Activated CD4-positive, alpha-beta memory T cell treated with anti-CD3 and anti-CD28 coated beads, Interleukin-2, amount 10 ng/mL, durations not matched to agents 7 days and 5 days (primary cell): Measurements from ENCODE around the gene TEAD4. TPM values are rescaled to one million over a fixed set of nuclear protein-coding genes. Genes with fewer than 3 reads are reported as not detected.

Source experiments
- CTCF ChIA-PET: fragments of 350-600 bp; sonication (Branson Sonifier 250); formaldehyde crosslinking; loops from one replicate; lab custom pipeline; 2021; ENCODE audit warnings: antibody characterized with exemption, inconsistent platforms; lab: Charles Lee
- POLR2A ChIA-PET: fragments of 350-600 bp; sonication (Branson Sonifier 250); formaldehyde crosslinking; loops from one replicate; lab custom pipeline; 2021; ENCODE audit warnings: antibody characterized with exemption; lab: Charles Lee
- DNase-seq: peaks from one replicate; pipeline ENCODE4 v3.0.0-alpha.2; 2020
- H3K27ac Mint-ChIP-seq: one replicate; pipeline ENCODE4 v1.8.0; 2021; ENCODE audit warnings: mild to moderate bottlenecking, mixed read lengths
- H3K27me3 Mint-ChIP-seq: one replicate; pipeline ENCODE4 v1.8.0; 2021; ENCODE audit warnings: mixed read lengths
- H3K36me3 Mint-ChIP-seq: one replicate; pipeline ENCODE4 v1.8.0; 2021; ENCODE audit warnings: low read depth, mixed read lengths
- H3K4me1 Mint-ChIP-seq: one replicate; pipeline ENCODE4 v1.8.0; 2021; ENCODE audit warnings: mixed read lengths
- H3K4me3 Mint-ChIP-seq: one replicate; pipeline ENCODE4 v1.8.0; 2021; ENCODE audit warnings: mild to moderate bottlenecking, mixed read lengths
- H3K9me3 Mint-ChIP-seq: one replicate; pipeline ENCODE4 v1.8.0; 2021; ENCODE audit warnings: mixed read lengths
- total RNA-seq, 2 experiments: library from RNA; stranded (reverse); gene quantifications; one replicate each; pipeline ENCODE4 v1.2.3, GENCODE V29; 2021

The TEAD4 gene
- total RNA-seq, 2 experiments from 2014 or later, result 0.68 to 0.83 TPM

- Mint-ChIP-seq H3K27ac (no peak overlapping the region), H3K4me3 (no peak overlapping the region), H3K9me3 (no peaks in the 10 kb centered on the region), H3K4me1 (peaks cover 15% of the 10 kb centered on the region), H3K27me3 (peaks cover 34% of the 10 kb centered on the region), H3K36me3 (no peaks in the 10 kb centered on the region)
- POLR2A ChIA-PET, result no interaction called here
- no peak for DNase-seq
- CTCF ChIA-PET, result no interaction called here
Measured at GRCh38 chr12:2963760-2964292, 4.6 kb downstream of the TEAD4 start.

- H3K27me3 Mint-ChIP-seq, result peaks cover 13% of the 10 kb centered on the region
- DNase-seq, result no peak
- no peak overlapping the region for H3K27ac Mint-ChIP-seq
- ChIA-PET CTCF (interaction anchor here (1.2 kb wide), 1 partner anchor 51 kb away, joined by 3 read pairs; no protein-coding TSS in a partner anchor), POLR2A (no interaction called here)
- H3K36me3 Mint-ChIP-seq, result no peaks in the 10 kb centered on the region
- no peak overlapping the region for H3K4me3 Mint-ChIP-seq
- no peaks in the 10 kb centered on the region for H3K9me3 Mint-ChIP-seq
- no peaks in the 10 kb centered on the region for H3K4me1 Mint-ChIP-seq
Measured at GRCh38 chr12:2967651-2968050, 8.5 kb downstream of the TEAD4 start.

- POLR2A ChIA-PET, result no interaction called here
- no peaks in the 10 kb centered on the region for H3K4me1 Mint-ChIP-seq
Measured at GRCh38 chr12:2970744-2971143, 11.5 kb downstream of the TEAD4 start.

GRCh38 chr12:2973566-2973965 lies 14.4 kb downstream of the TEAD4 start:
- H3K9me3 Mint-ChIP-seq, result no peaks in the 10 kb centered on the region

More at GRCh38 chr12:2970744-2971143, 11.5 kb downstream of the TEAD4 start:
- no peak for DNase-seq
- Mint-ChIP-seq H3K27me3 (peaks cover 4% of the 10 kb centered on the region), H3K4me3 (no peak overlapping the region), H3K27ac (no peak overlapping the region), H3K36me3 (no peaks in the 10 kb centered on the region), H3K9me3 (no peaks in the 10 kb centered on the region)
- CTCF ChIA-PET, result interaction anchor here (0.5 kb wide), 1 partner anchor 38 kb away, joined by 3 read pairs; no protein-coding TSS in a partner anchor

GRCh38 chr12:2974560-2974971 lies 15.4 kb downstream of the TEAD4 start:
- Mint-ChIP-seq H3K9me3 (no peaks in the 10 kb centered on the region), H3K27ac (no peak overlapping the region), H3K27me3 (no peaks in the 10 kb centered on the region), H3K36me3 (no peaks in the 10 kb centered on the region), H3K4me3 (no peak overlapping the region), H3K4me1 (no peaks in the 10 kb centered on the region)
- no peak for DNase-seq
- ChIA-PET CTCF (no interaction called here), POLR2A (no interaction called here)

More at GRCh38 chr12:2973566-2973965, 14.4 kb downstream of the TEAD4 start:
- no peak for DNase-seq
- CTCF ChIA-PET, result no interaction called here
- H3K27me3 Mint-ChIP-seq, result no peaks in the 10 kb centered on the region
- no peak overlapping the region for H3K27ac Mint-ChIP-seq
- H3K4me1 Mint-ChIP-seq, result no peaks in the 10 kb centered on the region
- no peak overlapping the region for H3K4me3 Mint-ChIP-seq
- POLR2A ChIA-PET, result no interaction called here
- H3K36me3 Mint-ChIP-seq, result no peaks in the 10 kb centered on the region

GRCh38 chr12:2976581-2976996 lies 17.4 kb downstream of the TEAD4 start:
- Mint-ChIP-seq H3K9me3 (no peaks in the 10 kb centered on the region), H3K36me3 (no peaks in the 10 kb centered on the region), H3K27me3 (no peaks in the 10 kb centered on the region), H3K4me1 (no peaks in the 10 kb centered on the region), H3K4me3 (no peak overlapping the region), H3K27ac (no peak overlapping the region)
- ChIA-PET POLR2A (no interaction called here), CTCF (no interaction called here)
- DNase-seq, result no peak

- no peak for DNase-seq
- Mint-ChIP-seq H3K36me3 (no peaks in the 10 kb centered on the region), H3K4me1 (no peaks in the 10 kb centered on the region), H3K27me3 (no peaks in the 10 kb centered on the region), H3K27ac (no peak overlapping the region), H3K4me3 (no peak overlapping the region), H3K9me3 (no peaks in the 10 kb centered on the region)
- ChIA-PET POLR2A (no interaction called here), CTCF (no interaction called here)
Measured at GRCh38 chr12:2977776-2978175, 18.6 kb downstream of the TEAD4 start.

- Mint-ChIP-seq H3K4me3 (no peak overlapping the region), H3K4me1 (no peaks in the 10 kb centered on the region), H3K36me3 (no peaks in the 10 kb centered on the region), H3K9me3 (no peaks in the 10 kb centered on the region), H3K27me3 (no peaks in the 10 kb centered on the region), H3K27ac (no peak overlapping the region)
- no peak for DNase-seq
- ChIA-PET POLR2A (no interaction called here), CTCF (no interaction called here)
Measured at GRCh38 chr12:2979806-2980205, 20.6 kb downstream of the TEAD4 start.

GRCh38 chr12:2980630-2981029 lies 21.4 kb downstream of the TEAD4 start:
- Mint-ChIP-seq H3K27ac (no peak overlapping the region), H3K4me3 (no peak overlapping the region), H3K27me3 (no peaks in the 10 kb centered on the region), H3K4me1 (no peaks in the 10 kb centered on the region), H3K36me3 (no peaks in the 10 kb centered on the region), H3K9me3 (no peaks in the 10 kb centered on the region)
- CTCF ChIA-PET, result no interaction called here
- POLR2A ChIA-PET, result no interaction called here
- no peak for DNase-seq

- Mint-ChIP-seq H3K36me3 (no peaks in the 10 kb centered on the region), H3K4me1 (no peaks in the 10 kb centered on the region), H3K9me3 (no peaks in the 10 kb centered on the region), H3K4me3 (no peak overlapping the region), H3K27ac (no peak overlapping the region), H3K27me3 (peaks cover 2% of the 10 kb centered on the region)
- CTCF ChIA-PET, result no interaction called here
- DNase-seq, result no peak
- POLR2A ChIA-PET, result no interaction called here
Measured at GRCh38 chr12:2982361-2982760, 23.2 kb downstream of the TEAD4 start.

- H3K27ac Mint-ChIP-seq, result no peak overlapping the region
- CTCF ChIA-PET, result no interaction called here
- H3K36me3 Mint-ChIP-seq, result no peaks in the 10 kb centered on the region
- no peaks in the 10 kb centered on the region for H3K4me1 Mint-ChIP-seq
- no peaks in the 10 kb centered on the region for H3K9me3 Mint-ChIP-seq
- no peak overlapping the region for H3K4me3 Mint-ChIP-seq
- POLR2A ChIA-PET, result no interaction called here
- DNase-seq, result no peak
- H3K27me3 Mint-ChIP-seq, result peaks cover 2% of the 10 kb centered on the region
Measured at GRCh38 chr12:2984249-2984648, 25.1 kb downstream of the TEAD4 start.

GRCh38 chr12:2984698-2985097 lies 25.5 kb downstream of the TEAD4 start:
- H3K27ac Mint-ChIP-seq, result no peak overlapping the region
- no peak overlapping the region for H3K4me3 Mint-ChIP-seq
- H3K4me1 Mint-ChIP-seq, result no peaks in the 10 kb centered on the region
- ChIA-PET CTCF (no interaction called here), POLR2A (no interaction called here)
- no peak for DNase-seq
- no peaks in the 10 kb centered on the region for H3K9me3 Mint-ChIP-seq
- peaks cover 3% of the 10 kb centered on the region for H3K27me3 Mint-ChIP-seq
- no peaks in the 10 kb centered on the region for H3K36me3 Mint-ChIP-seq

- Mint-ChIP-seq H3K27me3 (peaks cover 5% of the 10 kb centered on the region), H3K9me3 (no peaks in the 10 kb centered on the region), H3K36me3 (no peaks in the 10 kb centered on the region), H3K4me1 (no peaks in the 10 kb centered on the region), H3K4me3 (no peak overlapping the region), H3K27ac (no peak overlapping the region)
- ChIA-PET CTCF (no interaction called here), POLR2A (interaction anchor here (0.9 kb wide), 1 partner anchor 109 kb away, joined by 3 read pairs; no protein-coding TSS in a partner anchor)
- no peak for DNase-seq
Measured at GRCh38 chr12:2986876-2987275, 27.7 kb downstream of the TEAD4 start.

GRCh38 chr12:2988494-2988893 lies 29.3 kb downstream of the TEAD4 start:
- Mint-ChIP-seq H3K27ac (no peak overlapping the region), H3K9me3 (no peaks in the 10 kb centered on the region), H3K36me3 (no peaks in the 10 kb centered on the region), H3K27me3 (peaks cover 5% of the 10 kb centered on the region), H3K4me3 (no peak overlapping the region), H3K4me1 (no peaks in the 10 kb centered on the region)
- no peak for DNase-seq
- POLR2A ChIA-PET, result no interaction called here
- CTCF ChIA-PET, result interaction anchor here (0.6 to 1.0 kb wide), 2 partner anchors 34 to 655 kb away, joined by 3 read pairs; no protein-coding TSS in a partner anchor
